ENCODE data around the gene TMC7. TPM values are rescaled to one million over a fixed set of nuclear protein-coding genes. Genes with fewer than 3 reads are reported as not detected.

The TMC7 gene
- total RNA-seq = 0.59 and 0.69 TPM in 2 replicates

GRCh38 chr16:18983565-18984434, at the start of gene TMC7:
TSS of gene TMC7 (plus strand) at chr16:18983934. CDS start at chr16:18984064, 130 bp downstream.

DNA sequence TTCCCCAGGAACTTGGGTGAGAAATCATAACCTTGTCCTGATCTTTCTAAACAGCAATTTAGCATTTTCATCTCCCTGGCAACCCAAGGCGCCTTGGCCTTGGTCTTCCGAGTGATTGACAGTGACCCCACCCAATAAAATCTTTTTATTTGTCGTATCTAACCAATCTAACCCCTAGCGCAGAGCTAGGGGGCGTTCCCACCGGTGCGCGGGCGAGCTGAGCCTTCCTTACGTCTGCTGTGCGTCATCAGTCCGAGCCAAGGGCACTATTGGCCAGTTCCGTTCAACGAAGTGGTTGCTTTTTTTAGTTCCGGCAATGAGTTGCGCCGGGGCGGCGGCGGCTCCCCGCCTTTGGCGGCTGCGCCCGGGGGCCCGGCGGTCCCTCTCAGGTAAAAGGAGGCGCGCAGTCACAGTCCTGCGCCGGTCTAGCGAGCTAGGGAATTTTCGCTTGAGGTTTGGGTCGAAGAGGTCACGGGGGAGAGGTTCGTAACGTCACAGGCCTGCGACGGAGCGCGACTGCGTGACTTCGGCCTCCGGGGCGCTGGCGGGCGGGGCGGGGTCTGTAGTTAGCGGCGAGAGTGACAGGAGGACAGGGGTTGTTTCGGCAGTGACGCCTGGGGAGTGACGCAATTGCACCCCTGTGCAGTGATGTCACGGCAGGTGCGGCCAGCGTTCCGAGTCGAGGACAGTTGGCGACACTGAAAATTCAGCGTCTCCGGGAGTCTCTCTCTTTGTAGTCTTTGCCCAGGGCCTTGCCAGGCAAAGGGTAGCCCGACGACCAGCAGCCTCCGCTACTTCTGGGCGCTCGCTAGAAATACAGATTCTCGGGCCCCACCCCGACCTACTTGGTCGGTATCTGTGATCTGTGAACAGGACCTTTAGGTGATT, 83.9 kb downstream of the TMC7 start, which contains the start of gene COQ7:
COQ7 (plus strand) TSS at position 266 of the 888 bp plus-strand sequence; CDS start at position 317, 51 bp downstream.

Other genes starting within 250 kb of the TMC7 start
- gene RPS15A, start 193.6 kb upstream of the TMC7 start, total RNA-seq = 951 and 2,615 TPM in 2 replicates
- 205 and 256 TPM in 2 replicates for gene ARL6IP1, start 182.4 kb upstream of the TMC7 start, total RNA-seq
- 57.6 and 95.1 TPM in 2 replicates for gene SMG1, start 57.5 kb upstream of the TMC7 start, total RNA-seq
- gene COQ7, start 83.7 kb downstream of the TMC7 start, total RNA-seq = 14.3 and 14.8 TPM in 2 replicates
- gene ITPRIPL2, start 130.0 kb downstream of the TMC7 start, total RNA-seq = 38.3 and 56.3 TPM in 2 replicates
- gene SYT17, start 184.3 kb downstream of the TMC7 start, total RNA-seq = 0.05 TPM in 1 of 2 replicates, not detected in the other